T-cell (primary cell): ENCODE results near the gene CDHR3. TPM values are rescaled to one million over a fixed set of nuclear protein-coding genes. Genes with fewer than 3 reads are reported as not detected.
"Not testable (repeated sequence)": the region's sequence is repeated elsewhere in the genome, so short reads cannot be mapped to it uniquely, and the experiment has no call there.

ENCODE experiments used
- ATAC-seq, 4 experiments: fragments of 200-7000 bp in 3 of 4; fragments of 150-1000 bp in 1 of 4; cut with Tn5 transposase; replicated peaks in 1 of 4; 1 replicate in 3 of 4; 2 replicates in 1 of 4; pipeline ENCODE4 v1.10.0; 2021; ENCODE audit warnings: moderate library complexity in 3 of 4, mild to moderate bottlenecking in 2 of 4, moderate number of reproducible peaks in 1 of 4
- CTCF ChIA-PET, 2 donors: fragments of 300-600 bp; sonication (Branson Sonifier 250); formaldehyde crosslinking; loops; one replicate each; lab custom pipeline; 2022; ENCODE audit warnings: antibody characterized with exemption in 2 of 2; lab: Charles Lee
- POLR2A ChIA-PET, 2 donors: fragments of 300-600 bp; sonication (Branson Sonifier 250); formaldehyde crosslinking; loops; one replicate each; lab custom pipeline; 2022; ENCODE audit warnings: antibody characterized with exemption in 2 of 2; lab: Charles Lee
- DNase-seq, 35 experiments: peaks; one replicate each; pipeline versions ENCODE4 v3.0.0 to v3.0.0-alpha.2; 2013 to 2023
- H3K27ac ChIP-seq: one replicate; pipeline ENCODE4 v1.5.1; 2013; ENCODE audit warnings: low read length
- H3K27me3 ChIP-seq, 2 experiments: replicated peaks in 1 of 2; 1 replicate in 1 of 2; 2 replicates in 1 of 2; pipeline versions ENCODE4 v1.6.1 to v1.7.0; 2013; ENCODE audit warnings: low read length in 1 of 2, mixed read lengths in 1 of 2; ENCODE audit not compliant: control insufficient read depth in 2 of 2, insufficient read depth in 2 of 2; ENCODE audit errors: extremely low read depth in 1 of 2
- H3K36me3 ChIP-seq, 2 donors: 1 replicate in 1 of 2; 2 replicates in 1 of 2; pipeline versions ENCODE4 v1.6.1 to v1.7.0; 2013; ENCODE audit warnings: low read length in 1 of 2; ENCODE audit not compliant: control insufficient read depth in 2 of 2, insufficient read depth in 1 of 2; ENCODE audit errors: extremely low read depth in 1 of 2
- H3K4me1 ChIP-seq, 2 experiments: 1 replicate in 1 of 2; 2 replicates in 1 of 2; pipeline versions ENCODE4 v1.6.1 to v1.7.0; 2013; ENCODE audit warnings: low read length in 2 of 2, mixed read lengths in 1 of 2; ENCODE audit not compliant: insufficient read depth in 2 of 2, control insufficient read depth in 1 of 2; ENCODE audit errors: extremely low read depth in 1 of 2
- H3K4me3 ChIP-seq, 2 donors: 1 replicate in 1 of 2; 2 replicates in 1 of 2; pipeline versions ENCODE4 v1.5.1 to v1.7.0; 2013; ENCODE audit warnings: mild to moderate bottlenecking in 2 of 2, low read length in 1 of 2, moderate library complexity in 1 of 2; ENCODE audit not compliant: control insufficient read depth in 1 of 2; ENCODE audit errors: extremely low read depth in 1 of 2
- H3K9me3 ChIP-seq: 2 replicates; pipeline ENCODE4 v1.7.0; 2013
- H3K27ac Mint-ChIP-seq, 2 donors: one replicate each; pipeline ENCODE4 v1.8.0; 2020 to 2021; ENCODE audit warnings: mild to moderate bottlenecking in 2 of 2, mixed read lengths in 2 of 2
- H3K27me3 Mint-ChIP-seq, 2 donors: one replicate each; pipeline ENCODE4 v1.8.0; 2021 to 2022; ENCODE audit warnings: mixed read lengths in 2 of 2
- H3K36me3 Mint-ChIP-seq: one replicate; pipeline ENCODE4 v1.8.0; 2021; ENCODE audit warnings: mixed read lengths
- H3K4me1 Mint-ChIP-seq, 3 donors: one replicate each; pipeline ENCODE4 v1.8.0; 2020 to 2022; ENCODE audit warnings: mixed read lengths in 3 of 3, mild to moderate bottlenecking in 1 of 3
- H3K4me3 Mint-ChIP-seq, 3 donors: one replicate each; pipeline ENCODE4 v1.8.0; 2020 to 2022; ENCODE audit warnings: mild to moderate bottlenecking in 3 of 3, mixed read lengths in 3 of 3, moderate library complexity in 3 of 3
- H3K9me3 Mint-ChIP-seq, 3 donors: one replicate each; pipeline ENCODE4 v1.8.0; 2020 to 2022; ENCODE audit warnings: mixed read lengths in 3 of 3
- WGBS: methylation state at CpG from one replicate; pipeline ENCODE4 v1.1.5; 2013; ENCODE audit warnings: missing lambda C conversion rate; ENCODE audit not compliant: insufficient coverage; 5-methylcytosine and 5-hydroxymethylcytosine counted together
- total RNA-seq, 35 experiments: library from RNA in 6 of 35; stranded (reverse) in 6 of 35; fragments of 120-200 nt in 1 of 35; gene quantifications; one replicate each; pipeline versions ENCODE4 v1.2.1 to v1.2.4 and lab custom pipeline; 2013 to 2026

CDHR3 gene
- total RNA-seq, 5 donors from 2014 or later (not counting 1 experiment from before 2014, with no cell fraction given), result 10.5 to 18.5 (median 14.5) TPM

GRCh38 chr7:106006906-106007305 lies 43.8 kb downstream of the CDHR3 start:
- H3K27ac Mint-ChIP-seq, result no peak overlapping the region
- CTCF ChIA-PET, result no interaction called here
- H3K27me3 Mint-ChIP-seq, result peaks cover 0 to under 1% of the 10 kb centered on the region in 2 donors

GRCh38 chr7:106007796-106008195 lies 44.7 kb downstream of the CDHR3 start:
- Mint-ChIP-seq H3K9me3 (peaks cover 4 to 19% (median 17%) of the 10 kb centered on the region in 3 donors), H3K27ac (peak overlapping the region; percentile 20 to 41), H3K4me1 (peaks cover 32 to 36% (median 36%) of the 10 kb centered on the region in 3 donors), H3K36me3 (peaks cover 11% of the 10 kb centered on the region)
- CTCF ChIA-PET, result interaction anchor here (0.9 to 1.3 kb wide), 3 partner anchors 246 to 350 kb away, joined by 3 to 6 read pairs (median 4); no protein-coding TSS in a partner anchor
- H3K27me3 ChIP-seq, POLR2A ChIA-PET, H3K27ac ChIP-seq, H3K4me3 ChIP-seq, H3K27me3 Mint-ChIP-seq, H3K4me3 Mint-ChIP-seq, DNase-seq, H3K9me3 ChIP-seq, ATAC-seq, H3K36me3 ChIP-seq: not testable (repeated sequence)
- 100% methylated on average over 1 of the region's 3 CpGs for WGBS
- H3K4me1 ChIP-seq, result peaks cover 7 to 24% of the 10 kb centered on the region in 2 experiments

More at GRCh38 chr7:106006906-106007305, 43.8 kb downstream of the CDHR3 start:
- H3K27ac ChIP-seq, result no peak overlapping the region
- no peak overlapping the region for H3K4me3 ChIP-seq
- H3K27me3 ChIP-seq, result no peaks in the 10 kb centered on the region
- H3K9me3 Mint-ChIP-seq, result peaks cover 4 to 19% (median 17%) of the 10 kb centered on the region in 3 donors
- peaks cover 24 to 28% (median 27%) of the 10 kb centered on the region in 3 donors for H3K4me1 Mint-ChIP-seq
- DNase-seq (no peak), ATAC-seq (no peak)
- H3K36me3 ChIP-seq, result no peaks in the 10 kb centered on the region
- POLR2A ChIA-PET, result no interaction called here
- H3K36me3 Mint-ChIP-seq, result peaks cover 11% of the 10 kb centered on the region
- H3K4me3 Mint-ChIP-seq, result no peak overlapping the region
- 85% methylated on average over 5 of the region's 5 CpGs for WGBS
- peaks cover 7 to 16% of the 10 kb centered on the region in 2 experiments for H3K4me1 ChIP-seq
- no peaks in the 10 kb centered on the region for H3K9me3 ChIP-seq

DNA sequence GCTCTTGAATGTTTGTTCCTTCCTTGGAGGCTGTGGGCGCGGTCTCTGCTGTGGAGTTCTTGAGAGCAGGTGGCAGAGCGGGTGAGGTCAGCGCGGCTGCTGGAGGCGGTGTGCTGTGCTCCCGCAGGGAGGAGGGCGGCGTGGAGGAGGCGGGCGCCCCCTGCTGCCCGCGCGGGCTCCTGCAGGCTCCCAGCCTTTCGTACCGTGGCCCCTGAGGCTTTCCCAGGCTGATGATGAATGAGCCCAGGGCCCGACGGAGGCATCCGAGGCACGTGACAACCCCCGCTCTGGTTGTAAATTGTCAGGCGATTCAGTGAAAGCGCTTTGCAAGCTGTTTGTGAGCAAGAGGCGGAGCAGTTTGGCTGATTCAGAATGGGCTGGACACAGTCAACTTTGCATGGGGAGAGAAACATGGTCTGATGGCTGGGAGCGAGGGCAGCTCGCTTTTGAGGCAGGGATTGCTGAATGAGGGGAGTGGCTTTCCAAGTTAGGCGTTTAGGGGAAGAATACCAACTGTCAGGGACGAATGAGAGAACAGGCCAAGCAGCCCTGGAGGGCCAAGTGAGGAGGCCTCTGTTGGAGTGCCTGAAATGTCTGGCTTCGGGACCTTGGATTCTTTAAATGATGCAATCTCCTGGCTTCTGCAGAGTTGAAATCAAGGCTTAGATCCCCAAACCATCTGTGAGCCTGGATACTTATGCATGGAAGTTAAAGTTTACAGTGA lies 46.6 kb downstream of the CDHR3 start:
- Mint-ChIP-seq H3K4me1 (peaks cover 38 to 43% (median 41%) of the 10 kb centered on the region in 3 donors), H3K27ac (peak overlapping the region; percentile 44 to 63), H3K27me3 (peaks cover 0 to 4% of the 10 kb centered on the region in 2 donors), H3K4me3 (peak overlapping the region in 1 of 3 donors; percentile 44), H3K36me3 (peaks cover 11% of the 10 kb centered on the region), H3K9me3 (peaks cover 4 to 19% (median 17%) of the 10 kb centered on the region in 3 donors)
- ChIA-PET POLR2A (interaction anchor here in 1 of 2 donors (0.6 to 1.4 kb wide), 2 partner anchors 13 to 134 kb away, joined by 3 to 11 read pairs; no protein-coding TSS in a partner anchor), CTCF (interaction anchor here in 1 of 2 donors (0.7 kb wide), 1 partner anchor 10 kb away, joined by 4 read pairs; no protein-coding TSS in a partner anchor)
- Histone ChIP-seq H3K27ac (no peak overlapping the region), H3K4me3 (no peak overlapping the region), H3K27me3 (no peaks in the 10 kb centered on the region), H3K4me1 (peaks cover 7 to 24% of the 10 kb centered on the region in 2 experiments), H3K36me3 (no peaks in the 10 kb centered on the region), H3K9me3 (no peaks in the 10 kb centered on the region)
- DNase-seq (peak; percentile 66 to 89 (median 75)), ATAC-seq (peak; percentile 95 to 97 (median 96))
- 14% methylated on average over 29 of the region's 29 CpGs for WGBS

- DNase-seq (no peak), ATAC-seq (no peak)
- 95% methylated on average over 3 of the region's 3 CpGs for WGBS
- Mint-ChIP-seq H3K36me3 (peaks cover 11% of the 10 kb centered on the region), H3K9me3 (peaks cover 4 to 19% (median 17%) of the 10 kb centered on the region in 3 donors), H3K4me1 (peaks cover 44 to 49% (median 47%) of the 10 kb centered on the region in 3 donors), H3K4me3 (no peak overlapping the region), H3K27me3 (peaks cover 0 to 4% of the 10 kb centered on the region in 2 donors), H3K27ac (no peak overlapping the region)
- H3K9me3 ChIP-seq, result no peaks in the 10 kb centered on the region
- H3K4me3 ChIP-seq, result no peak overlapping the region
- H3K27ac ChIP-seq, result no peak overlapping the region
- H3K36me3 ChIP-seq, result no peaks in the 10 kb centered on the region
- CTCF ChIA-PET, result interaction anchor here in 1 of 2 donors (0.7 kb wide), 1 partner anchor 9 kb away, joined by 4 read pairs; no protein-coding TSS in a partner anchor
- H3K27me3 ChIP-seq, result no peaks in the 10 kb centered on the region
- peaks cover 7 to 24% of the 10 kb centered on the region in 2 experiments for H3K4me1 ChIP-seq
- POLR2A ChIA-PET, result interaction anchor here in 1 of 2 donors (0.6 kb wide), 1 partner anchor 894 kb away, joined by 3 read pairs; no protein-coding TSS in a partner anchor
Observed at GRCh38 chr7:106010331-106010730, 47.3 kb downstream of the CDHR3 start.

DNA sequence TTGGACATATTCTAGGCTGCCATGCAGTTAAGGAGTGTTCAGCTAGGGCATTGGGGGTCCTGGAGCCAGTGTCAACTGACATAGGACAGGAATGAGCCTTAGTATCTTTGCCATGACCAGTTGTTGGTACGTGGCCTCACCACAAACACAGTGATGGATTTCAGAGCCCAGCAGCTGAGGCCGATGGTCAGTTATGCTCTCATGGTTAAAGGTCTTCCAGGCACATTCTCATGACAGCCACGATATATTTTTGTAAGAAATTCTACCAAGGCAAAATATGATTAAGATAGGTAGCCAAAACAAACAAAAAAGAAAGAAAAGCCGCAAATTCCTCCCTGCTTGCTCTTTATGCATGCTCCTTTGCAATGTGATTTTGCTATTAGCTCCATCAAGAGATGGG lies 47.8 kb downstream of the CDHR3 start:
- no peaks in the 10 kb centered on the region for H3K9me3 ChIP-seq
- Mint-ChIP-seq H3K36me3 (peaks cover 11% of the 10 kb centered on the region), H3K9me3 (peaks cover 4 to 16% (median 14%) of the 10 kb centered on the region in 3 donors), H3K27ac (no peak overlapping the region), H3K4me1 (peaks cover 48 to 53% (median 51%) of the 10 kb centered on the region in 3 donors), H3K4me3 (no peak overlapping the region), H3K27me3 (peaks cover 0 to 4% of the 10 kb centered on the region in 2 donors)
- ChIA-PET POLR2A (interaction anchor here in 1 of 2 donors (0.6 kb wide), 1 partner anchor 894 kb away, joined by 3 read pairs; no protein-coding TSS in a partner anchor), CTCF (interaction anchor here (0.8 to 1.4 kb wide), 4 partner anchors 10 to 250 kb away, joined by 3 to 5 read pairs (median 4); no protein-coding TSS in a partner anchor)
- ATAC-seq (no peak), DNase-seq (no peak)
- H3K27ac ChIP-seq, result no peak overlapping the region
- H3K4me1 ChIP-seq, result peaks cover 7 to 24% of the 10 kb centered on the region in 2 experiments
- H3K4me3 ChIP-seq, result no peak overlapping the region
- 100% methylated on average over 1 of the region's 4 CpGs for WGBS
- no peaks in the 10 kb centered on the region for H3K36me3 ChIP-seq
- no peaks in the 10 kb centered on the region for H3K27me3 ChIP-seq

DNA sequence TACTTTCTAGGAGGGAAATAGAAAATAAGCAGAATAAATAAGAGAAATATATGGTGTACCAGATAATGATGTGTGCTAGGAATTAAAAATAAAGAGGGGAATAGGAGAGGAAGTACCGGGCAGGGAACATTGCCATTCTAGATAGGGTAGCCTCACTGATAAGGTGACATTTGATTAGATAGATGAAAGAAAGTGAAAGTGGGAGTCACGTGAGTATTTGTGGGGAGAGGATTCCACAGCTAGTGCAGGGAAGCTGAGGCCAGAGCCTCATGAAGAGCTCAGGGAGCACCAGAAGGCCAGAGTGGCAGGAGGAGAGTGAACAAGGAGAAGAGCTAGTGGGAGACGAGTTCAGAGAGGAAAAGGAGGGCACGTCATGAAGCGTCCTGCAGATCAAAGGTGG lies 49.1 kb downstream of the CDHR3 start:
- DNase-seq (no peak), ATAC-seq (no peak)
- H3K27me3 ChIP-seq, result no peaks in the 10 kb centered on the region
- H3K9me3 ChIP-seq, result no peaks in the 10 kb centered on the region
- Mint-ChIP-seq H3K4me3 (peak overlapping the region in 1 of 3 donors; percentile 16), H3K4me1 (peaks cover 53 to 61% (median 60%) of the 10 kb centered on the region in 3 donors), H3K27ac (no peak overlapping the region), H3K9me3 (peaks cover 4 to 10% (median 7%) of the 10 kb centered on the region in 3 donors), H3K27me3 (peaks cover 0 to 4% of the 10 kb centered on the region in 2 donors), H3K36me3 (peaks cover 7% of the 10 kb centered on the region)
- WGBS, result 58% methylated on average over 5 of the region's 5 CpGs
- ChIA-PET CTCF (interaction anchor here (1.1 to 1.4 kb wide), 2 partner anchors 8 to 355 kb away, joined by 3 to 5 read pairs; no protein-coding TSS in a partner anchor), POLR2A (no interaction called here)
- peaks cover 7 to 24% of the 10 kb centered on the region in 2 experiments for H3K4me1 ChIP-seq
- H3K4me3 ChIP-seq, result no peak overlapping the region
- no peak overlapping the region for H3K27ac ChIP-seq
- no peaks in the 10 kb centered on the region for H3K36me3 ChIP-seq
